ENCODE data around the gene MLPH.

Gene MLPH

GRCh38 chr2:237491515-237492118 is 4.6 kb downstream of the MLPH start:
- no peak overlapping the region for H3K27ac ChIP-seq (replicated peaks)

GRCh38 chr2:237492137-237492890 is 5.3 kb downstream of the MLPH start:
- Histone ChIP-seq H3K27ac (replicated peaks) (no peak overlapping the region), H3K4me3 (replicated peaks; ENCODE audit: insufficient read depth, low read length) (no peak overlapping the region), H3K27me3 (ENCODE audit: insufficient read depth, poor library complexity, severe bottlenecking) (peaks cover 8% of the 10 kb centered on the region)
- TF ChIP-seq REST (IDR thresholded peaks at IDR 0.05; ENCODE audit: insufficient replicate concordance, low read depth), result no peak
- TF ChIP-seq POLR2AphosphoS5 (IDR thresholded peaks at IDR 0.05; ENCODE audit: low read depth), result no peak
- no peak for TF ChIP-seq GABPA (IDR thresholded peaks at IDR 0.05; ENCODE audit: low read depth)
- TF ChIP-seq SPI1 (IDR thresholded peaks at IDR 0.05; ENCODE audit: borderline replicate concordance, low read depth), result no peak
- no peak for TF ChIP-seq CTCF (IDR thresholded peaks at IDR 0.05; ENCODE audit: insufficient read depth, low read length)
- no peak for DNase-seq (ENCODE audit: low read depth in 1 of 2, low spot score in 1 of 2)

More at GRCh38 chr2:237491515-237492118, 4.6 kb downstream of the MLPH start:
- DNase-seq (ENCODE audit: low read depth in 1 of 2, low spot score in 1 of 2), result no peak
- H3K4me3 ChIP-seq (replicated peaks; ENCODE audit: insufficient read depth, low read length), result no peak overlapping the region
- no peak for TF ChIP-seq GABPA (IDR thresholded peaks at IDR 0.05; ENCODE audit: low read depth)
- no peak for TF ChIP-seq REST (IDR thresholded peaks at IDR 0.05; ENCODE audit: insufficient replicate concordance, low read depth)
- no peak for TF ChIP-seq CTCF (IDR thresholded peaks at IDR 0.05; ENCODE audit: insufficient read depth, low read length)
- no peak for TF ChIP-seq SPI1 (IDR thresholded peaks at IDR 0.05; ENCODE audit: borderline replicate concordance, low read depth)
- TF ChIP-seq POLR2AphosphoS5 (IDR thresholded peaks at IDR 0.05; ENCODE audit: low read depth), result no peak
- H3K27me3 ChIP-seq (ENCODE audit: insufficient read depth, poor library complexity, severe bottlenecking), result peaks cover 14% of the 10 kb centered on the region

GRCh38 chr2:237494066-237494465 is 7.0 kb downstream of the MLPH start:
- DNase-seq (ENCODE audit: low read depth in 1 of 2, low spot score in 1 of 2), result no peak
- TF ChIP-seq REST (IDR thresholded peaks at IDR 0.05; ENCODE audit: insufficient replicate concordance, low read depth), result no peak
- TF ChIP-seq POLR2AphosphoS5 (IDR thresholded peaks at IDR 0.05; ENCODE audit: low read depth), result no peak
- no peak for TF ChIP-seq CTCF (IDR thresholded peaks at IDR 0.05; ENCODE audit: insufficient read depth, low read length)
- no peak for TF ChIP-seq SPI1 (IDR thresholded peaks at IDR 0.05; ENCODE audit: borderline replicate concordance, low read depth)
- TF ChIP-seq GABPA (IDR thresholded peaks at IDR 0.05; ENCODE audit: low read depth), result no peak
- no peak overlapping the region for H3K4me3 ChIP-seq (replicated peaks; ENCODE audit: insufficient read depth, low read length)
- H3K27me3 ChIP-seq (ENCODE audit: insufficient read depth, poor library complexity, severe bottlenecking), result peaks cover 4% of the 10 kb centered on the region
- no peak overlapping the region for H3K27ac ChIP-seq (replicated peaks)

Data from HL-60 (cell line).